Endothelial cell of umbilical vein (primary cell): Measurements from ENCODE around the gene NEK4.

Source experiments
- CTCF ChIP-seq, 2 donors: IDR thresholded peaks; 1 replicate in 1 of 2; 2 replicates in 1 of 2; pipeline ENCODE4 v1.5.1; 2011; ENCODE audit warnings: low read length in 2 of 2, mild to moderate bottlenecking in 2 of 2, moderate library complexity in 2 of 2, control low read depth in 1 of 2, inconsistent platforms in 1 of 2, low read depth in 1 of 2; ENCODE audit not compliant: insufficient read depth in 1 of 2; ENCODE audit errors: extremely low read depth in 1 of 2
- JUN ChIP-seq: IDR thresholded peaks from 2 replicates; pipeline ENCODE4 v1.6.1; 2011; ENCODE audit warnings: borderline replicate concordance, low read depth; ENCODE audit not compliant: insufficient read length, insufficient read depth
- POLR2AphosphoS5 ChIP-seq: IDR thresholded peaks from 2 replicates; pipeline ENCODE4 v1.6.1; 2012; ENCODE audit warnings: low read depth, mild to moderate bottlenecking, control low read depth, low read length, moderate library complexity; ENCODE audit not compliant: insufficient read depth

- TF ChIP-seq CTCF (IDR thresholded peaks at IDR 0.05; ENCODE audit: extremely low read depth in 1 of 2, insufficient read depth in 1 of 2, low read depth in 1 of 2, low read length in 2 of 2): no peak
- no peak for TF ChIP-seq POLR2AphosphoS5
- TF ChIP-seq JUN: no peak
These were observed 962 bp upstream of the NEK4 start for GRCh38 chr3:52771702-52772101.
